Hepatocyte (in vitro differentiated cells): Measurements from ENCODE around the gene GRAMD1C. TPM values are rescaled to one million over a fixed set of nuclear protein-coding genes. Genes with fewer than 3 reads are reported as not detected.

ENCODE experiments used
- DNase-seq: peaks from one replicate; pipeline ENCODE4 v3.0.0-alpha.2; 2016; ENCODE audit warnings: low spot score
- H2AFZ ChIP-seq: fragments of 200-600 bp; sonication (generic); 2 replicates; pipeline ENCODE4 v1.6.0; 2016; ENCODE audit warnings: antibody characterized with exemption, mild to moderate bottlenecking
- H3K27ac ChIP-seq: fragments of 200-600 bp; sonication (generic); 2 replicates; pipeline ENCODE4 v1.5.1; 2016; ENCODE audit warnings: mild to moderate bottlenecking
- H3K27me3 ChIP-seq: fragments of 200-600 bp; sonication (generic); 2 replicates; pipeline ENCODE4 v1.6.1; 2016
- H3K36me3 ChIP-seq: fragments of 200-600 bp; sonication (generic); replicated peaks from 2 replicates; pipeline ENCODE4 v1.5.1; 2016; ENCODE audit warnings: low read depth; ENCODE audit not compliant: insufficient read depth
- H3K4me1 ChIP-seq: fragments of 200-600 bp; sonication (generic); 2 replicates; pipeline ENCODE4 v1.5.1; 2016; ENCODE audit warnings: mild to moderate bottlenecking, moderate library complexity; ENCODE audit not compliant: insufficient read depth
- H3K4me2 ChIP-seq: fragments of 200-600 bp; sonication (generic); 2 replicates; pipeline ENCODE4 v1.6.0; 2016
- H3K4me3 ChIP-seq: fragments of 200-600 bp; sonication (generic); 2 replicates; pipeline ENCODE4 v1.5.1; 2016; ENCODE audit warnings: mild to moderate bottlenecking
- H3K79me2 ChIP-seq: fragments of 200-600 bp; sonication (generic); 2 replicates; pipeline ENCODE4 v1.6.0; 2017; ENCODE audit warnings: mild to moderate bottlenecking
- H3K9me2 ChIP-seq: fragments of 200-600 bp; sonication (generic); replicated peaks from 2 replicates; pipeline ENCODE4 v1.6.0; 2017; ENCODE audit warnings: mild to moderate bottlenecking; ENCODE audit not compliant: insufficient read depth
- H3K9me3 ChIP-seq: fragments of 200-600 bp; sonication (generic); 2 replicates; pipeline ENCODE4 v1.5.1; 2016; ENCODE audit warnings: low read depth, mild to moderate bottlenecking
- H4K20me1 ChIP-seq: fragments of 200-600 bp; sonication (generic); 2 replicates; pipeline ENCODE4 v1.6.0; 2016; ENCODE audit warnings: mild to moderate bottlenecking; ENCODE audit not compliant: insufficient read depth, poor library complexity, severe bottlenecking
- CTCF ChIP-seq: fragments of 200-600 bp; sonication (generic); IDR thresholded peaks from 2 replicates; pipeline ENCODE4 v1.5.1; 2016; ENCODE audit warnings: antibody characterized with exemption, mild to moderate bottlenecking; ENCODE audit not compliant: poor library complexity
- EZH2 ChIP-seq: fragments of 200-600 bp; sonication (generic); IDR thresholded peaks from 2 replicates; pipeline ENCODE4 v1.6.1; 2016; ENCODE audit warnings: antibody characterized with exemption, mild to moderate bottlenecking, borderline replicate concordance
- EZH2phosphoT487 ChIP-seq: fragments of 200-600 bp; sonication (generic); IDR thresholded peaks from one replicate; pipeline ENCODE4 v1.6.1; 2018; ENCODE audit warnings: antibody characterized with exemption, mild to moderate bottlenecking, low read depth, moderate library complexity; ENCODE audit not compliant: unreplicated experiment, severe bottlenecking
- WGBS: methylation state at CpG from one replicate; pipeline ENCODE4 v1.1.6; 2016; ENCODE audit warnings: low lambda C conversion rate; ENCODE audit errors: missing lambda C conversion rate; 5-methylcytosine and 5-hydroxymethylcytosine counted together
- polyA plus RNA-seq: library from polyadenylated mRNA; unstranded; fragments of >200 nt; fragmentation: Nextera tagmentation; extraction: Ambion mirVana; gene quantifications from 2 replicates; pipeline ENCODE4 v1.2.1, GENCODE V29; 2016
- total RNA-seq: library from RNA; depleted of rRNA; stranded (reverse); fragments of >200 nt; gene quantifications from 2 replicates; pipeline ENCODE4 v1.2.3, GENCODE V29; 2014

The GRAMD1C gene
- total and polyA plus RNA-seq, 2 experiments from 2014 or later = 0.97 to 2.8 TPM

- Histone ChIP-seq H3K27me3 (no peaks in the 10 kb centered on the region), H3K27ac (no peak overlapping the region), H3K9me2 (no peaks in the 10 kb centered on the region), H3K9me3 (no peaks in the 10 kb centered on the region), H3K36me3 (peaks cover 3% of the 10 kb centered on the region), H3K4me3 (no peak overlapping the region), H3K4me2 (no peak overlapping the region), H4K20me1 (no peaks in the 10 kb centered on the region), H3K79me2 (no peaks in the 10 kb centered on the region), H2AFZ (no peak overlapping the region), H3K4me1 (no peaks in the 10 kb centered on the region)
- 97% methylated on average over 4 of the region's 4 CpGs for WGBS
- DNase-seq = no peak
- no peak for TF ChIP-seq EZH2
- TF ChIP-seq CTCF = no peak
- TF ChIP-seq EZH2phosphoT487 = no peak
Observed at GRCh38 chr3:113795693-113796092, 42.9 kb upstream of the GRAMD1C start.

- Histone ChIP-seq H3K36me3 (no peaks in the 10 kb centered on the region), H3K27me3 (no peaks in the 10 kb centered on the region), H3K4me2 (no peak overlapping the region), H4K20me1 (no peaks in the 10 kb centered on the region), H2AFZ (no peak overlapping the region), H3K9me3 (no peaks in the 10 kb centered on the region), H3K4me1 (no peaks in the 10 kb centered on the region), H3K27ac (no peak overlapping the region), H3K9me2 (no peaks in the 10 kb centered on the region), H3K79me2 (no peaks in the 10 kb centered on the region), H3K4me3 (no peak overlapping the region)
- 96% methylated on average over 3 of the region's 3 CpGs for WGBS
- DNase-seq = no peak
- TF ChIP-seq EZH2phosphoT487 (no peak), CTCF (no peak), EZH2 (no peak)
Observed at GRCh38 chr3:113802795-113803455, 35.7 kb upstream of the GRAMD1C start.

GRCh38 chr3:113804661-113805060 is 33.9 kb upstream of the GRAMD1C start:
- peak overlapping the region; percentile 61 for H3K4me2 ChIP-seq
- no peak overlapping the region for H2AFZ ChIP-seq
- TF ChIP-seq EZH2phosphoT487 (no peak), CTCF (no peak), EZH2 (no peak)
- H3K27me3 ChIP-seq = no peaks in the 10 kb centered on the region
- no peaks in the 10 kb centered on the region for H3K9me3 ChIP-seq
- H3K36me3 ChIP-seq = no peaks in the 10 kb centered on the region
- peak overlapping the region; percentile 76 for H3K27ac ChIP-seq
- DNase-seq = no peak
- H3K9me2 ChIP-seq = no peaks in the 10 kb centered on the region
- H3K4me1 ChIP-seq = no peaks in the 10 kb centered on the region
- no peak overlapping the region for H3K4me3 ChIP-seq
- H4K20me1 ChIP-seq = no peaks in the 10 kb centered on the region
- no peaks in the 10 kb centered on the region for H3K79me2 ChIP-seq
- 79% methylated on average over 4 of the region's 4 CpGs for WGBS
